Measurements from ENCODE around the gene SLC25A11.

The SLC25A11 gene

GRCh38 chr17:4950746-4951204, 10.9 kb upstream of the SLC25A11 start, which contains the start of gene ENO3:
Gene ENO3 (plus strand): TSS chr17:4951119. CDS start chr17:4951830, 711 bp downstream.
- Histone ChIP-seq H2BK15ac (ENCODE audit: low read depth, poor library complexity, severe bottlenecking) (peak within 1 kb of the TSS; percentile 96), H2AFZ (ENCODE audit: low read depth, low read length) (peak within 1 kb of the TSS; percentile 68), H3K14ac (ENCODE audit: low read length in 2 of 2) (peak within 1 kb of the TSS; percentile 8 to 69), H3K79me1 (replicated peaks; ENCODE audit: low read length, poor library complexity, severe bottlenecking) (peaks cover 9% of the 10 kb centered on the region), H2BK12ac (ENCODE audit: low read length in 2 of 2) (peak within 1 kb of the TSS; percentile 40 to 85), H3K23ac (ENCODE audit: low read length in 2 of 2) (peak within 1 kb of the TSS in 1 of 2 experiments; percentile 95), H3K4ac (ENCODE audit: low read depth in 1 of 2, low read length in 2 of 2) (peak within 1 kb of the TSS; percentile 83 to 97), H3K27ac (ENCODE audit: low read length, poor library complexity, severe bottlenecking) (peak within 1 kb of the TSS; percentile 97), H3K36me3 (ENCODE audit: control insufficient read depth in 1 of 2, insufficient read depth in 2 of 2, low read depth in 1 of 2, low read length in 2 of 2) (peaks cover 12 to 13% of the 10 kb centered on the region in 2 experiments), H2BK120ac (ENCODE audit: low read depth, low read length) (peak within 1 kb of the TSS; percentile 89), H4K91ac (ENCODE audit: low read length) (peak within 1 kb of the TSS; percentile 95), H2AK5ac (ENCODE audit: low read length, severe bottlenecking) (peak within 1 kb of the TSS; percentile 96), H3K4me1 (ENCODE audit: control insufficient read depth, insufficient read depth, low read depth, low read length) (peaks cover 37% of the 10 kb centered on the region), H3K9me3 (ENCODE audit: control insufficient read depth, low read length) (no peaks in the 10 kb centered on the region), H3K4me3 (ENCODE audit: insufficient read depth in 1 of 2, low read depth in 1 of 2, low read length in 2 of 2) (peak within 1 kb of the TSS; percentile 39 to 74), H3K27me3 (ENCODE audit: control insufficient read depth in 1 of 2, insufficient read depth in 1 of 2, low read length in 2 of 2) (no peaks in the 10 kb centered on the region), H4K8ac (ENCODE audit: low read length) (peak within 1 kb of the TSS; percentile 87), H3K9ac (ENCODE audit: low read length) (peak within 1 kb of the TSS; percentile 88), H3K4me2 (ENCODE audit: low read length, poor library complexity, severe bottlenecking) (peak within 1 kb of the TSS; percentile 54), H3K18ac (ENCODE audit: low read depth in 1 of 2, low read length in 2 of 2) (peak within 1 kb of the TSS; percentile 95 to 97), H2BK5ac (ENCODE audit: low read depth, low read length, poor library complexity, severe bottlenecking) (peak within 1 kb of the TSS; percentile 99)
- DNase-seq: no peak
- 38% methylated on average over 7 of the region's 7 CpGs for WGBS

- peaks cover 9% of the 10 kb centered on the region for H3K79me1 ChIP-seq (replicated peaks; ENCODE audit: low read length, poor library complexity, severe bottlenecking)
- H3K4ac ChIP-seq (ENCODE audit: low read depth in 1 of 2, low read length in 2 of 2): peak overlapping the region; percentile 83 to 97
- H3K4me1 ChIP-seq (ENCODE audit: control insufficient read depth, insufficient read depth, low read depth, low read length): peaks cover 42% of the 10 kb centered on the region
- no peaks in the 10 kb centered on the region for H3K9me3 ChIP-seq (ENCODE audit: control insufficient read depth, low read length)
- peak overlapping the region; percentile 8 to 69 for H3K14ac ChIP-seq (ENCODE audit: low read length in 2 of 2)
- no peak for DNase-seq
- peak overlapping the region; percentile 87 for H4K8ac ChIP-seq (ENCODE audit: low read length)
- no peaks in the 10 kb centered on the region for H3K27me3 ChIP-seq (ENCODE audit: control insufficient read depth in 1 of 2, insufficient read depth in 1 of 2, low read length in 2 of 2)
- H2BK120ac ChIP-seq (ENCODE audit: low read depth, low read length): peak overlapping the region; percentile 89
- peak overlapping the region; percentile 39 to 74 for H3K4me3 ChIP-seq (ENCODE audit: insufficient read depth in 1 of 2, low read depth in 1 of 2, low read length in 2 of 2)
- peak overlapping the region in 1 of 2 experiments; percentile 95 for H3K23ac ChIP-seq (ENCODE audit: low read length in 2 of 2)
- H2AK5ac ChIP-seq (ENCODE audit: low read length, severe bottlenecking): peak overlapping the region; percentile 96
- H4K91ac ChIP-seq (ENCODE audit: low read length): peak overlapping the region; percentile 95
- H3K9ac ChIP-seq (ENCODE audit: low read length): peak overlapping the region; percentile 88
- H3K4me2 ChIP-seq (ENCODE audit: low read length, poor library complexity, severe bottlenecking): peak overlapping the region; percentile 54
- peak overlapping the region; percentile 95 to 97 for H3K18ac ChIP-seq (ENCODE audit: low read depth in 1 of 2, low read length in 2 of 2)
- peak overlapping the region; percentile 96 for H2BK15ac ChIP-seq (ENCODE audit: low read depth, poor library complexity, severe bottlenecking)
- peak overlapping the region; percentile 99 for H2BK5ac ChIP-seq (ENCODE audit: low read depth, low read length, poor library complexity, severe bottlenecking)
- 1% methylated on average over 43 of the region's 52 CpGs for WGBS
- peaks cover 17 to 18% of the 10 kb centered on the region in 2 experiments for H3K36me3 ChIP-seq (ENCODE audit: control insufficient read depth in 1 of 2, insufficient read depth in 2 of 2, low read depth in 1 of 2, low read length in 2 of 2)
- peak overlapping the region; percentile 68 for H2AFZ ChIP-seq (ENCODE audit: low read depth, low read length)
- peak overlapping the region; percentile 97 for H3K27ac ChIP-seq (ENCODE audit: low read length, poor library complexity, severe bottlenecking)
- H2BK12ac ChIP-seq (ENCODE audit: low read length in 2 of 2): peak overlapping the region; percentile 40 to 85
Observed at GRCh38 chr17:4950075-4950745, 10.4 kb upstream of the SLC25A11 start.

- H3K36me3 ChIP-seq (ENCODE audit: control insufficient read depth in 1 of 2, insufficient read depth in 2 of 2, low read depth in 1 of 2, low read length in 2 of 2): peaks cover 23% of the 10 kb centered on the region in 2 experiments
- peak overlapping the region; percentile 100 for H3K27ac ChIP-seq (ENCODE audit: low read length, poor library complexity, severe bottlenecking)
- H2BK15ac ChIP-seq (ENCODE audit: low read depth, poor library complexity, severe bottlenecking): peak overlapping the region; percentile 96
- H3K4ac ChIP-seq (ENCODE audit: low read depth in 1 of 2, low read length in 2 of 2): peak overlapping the region; percentile 88 to 90
- peak overlapping the region in 1 of 2 experiments; percentile 92 for H3K23ac ChIP-seq (ENCODE audit: low read length in 2 of 2)
- peak overlapping the region; percentile 92 for H2AK5ac ChIP-seq (ENCODE audit: low read length, severe bottlenecking)
- peak overlapping the region in 1 of 2 experiments; percentile 89 for H2BK12ac ChIP-seq (ENCODE audit: low read length in 2 of 2)
- no peaks in the 10 kb centered on the region for H3K9me3 ChIP-seq (ENCODE audit: control insufficient read depth, low read length)
- peak overlapping the region; percentile 58 to 95 for H3K4me3 ChIP-seq (ENCODE audit: insufficient read depth in 1 of 2, low read depth in 1 of 2, low read length in 2 of 2)
- peak; percentile 91 for DNase-seq
- H2AFZ ChIP-seq (ENCODE audit: low read depth, low read length): peak overlapping the region; percentile 36
- WGBS: under 1% methylated on average over 30 of the region's 75 CpGs
- H3K27me3 ChIP-seq (ENCODE audit: control insufficient read depth in 1 of 2, insufficient read depth in 1 of 2, low read length in 2 of 2): no peaks in the 10 kb centered on the region
- H2BK5ac ChIP-seq (ENCODE audit: low read depth, low read length, poor library complexity, severe bottlenecking): peak overlapping the region; percentile 94
- peak overlapping the region; percentile 98 for H4K91ac ChIP-seq (ENCODE audit: low read length)
- H3K4me2 ChIP-seq (ENCODE audit: low read length, poor library complexity, severe bottlenecking): peak overlapping the region; percentile 93
- H3K79me1 ChIP-seq (replicated peaks; ENCODE audit: low read length, poor library complexity, severe bottlenecking): peaks cover 9% of the 10 kb centered on the region
- peak overlapping the region; percentile 86 for H3K9ac ChIP-seq (ENCODE audit: low read length)
- peak overlapping the region; percentile 67 for H4K8ac ChIP-seq (ENCODE audit: low read length)
- peak overlapping the region; percentile 40 to 91 for H3K14ac ChIP-seq (ENCODE audit: low read length in 2 of 2)
- H2BK120ac ChIP-seq (ENCODE audit: low read depth, low read length): peak overlapping the region; percentile 89
- peaks cover 48% of the 10 kb centered on the region for H3K4me1 ChIP-seq (ENCODE audit: control insufficient read depth, insufficient read depth, low read depth, low read length)
- H3K18ac ChIP-seq (ENCODE audit: low read depth in 1 of 2, low read length in 2 of 2): peak overlapping the region; percentile 81 to 85
Observed at GRCh38 chr17:4949321-4950074, 9.7 kb upstream of the SLC25A11 start.

All from mesenchymal stem cell (in vitro differentiated cells and primary cell).